CD4-positive, alpha-beta T cell treated with Interferon alpha-2 for 1 hour (primary cell): ENCODE results near the gene FAM53A.

Experiments
- DNase-seq, 2 donors: peaks; one replicate each; pipeline ENCODE4 v3.0.0-alpha.2; 2020 to 2022

The FAM53A gene

GRCh38 chr4:1601852-1602654 lies 82.1 kb downstream of the FAM53A start:
- DNase-seq: no peak

- no peak for DNase-seq
These were observed 82.6 kb downstream of the FAM53A start for GRCh38 chr4:1601533-1601835.

GRCh38 chr4:1600811-1601532 lies 83.1 kb downstream of the FAM53A start:
- DNase-seq: no peak

- no peak for DNase-seq
These were observed 83.8 kb downstream of the FAM53A start for GRCh38 chr4:1600211-1600780.

GRCh38 chr4:1599491-1600210 lies 84.5 kb downstream of the FAM53A start:
- DNase-seq: no peak

GRCh38 chr4:1599026-1599481 lies 85.1 kb downstream of the FAM53A start:
- no peak for DNase-seq

GRCh38 chr4:1598206-1599025 lies 85.7 kb downstream of the FAM53A start:
- DNase-seq: no peak

GRCh38 chr4:1597021-1597931 lies 86.8 kb downstream of the FAM53A start:
- DNase-seq: no peak

- DNase-seq: no peak
These were observed 87.7 kb downstream of the FAM53A start for GRCh38 chr4:1596393-1596792.

GRCh38 chr4:1595789-1596325 lies 88.3 kb downstream of the FAM53A start:
- no peak for DNase-seq

GRCh38 chr4:1594871-1595788 lies 89.0 kb downstream of the FAM53A start:
- no peak for DNase-seq

GRCh38 chr4:1593881-1594345 lies 90.2 kb downstream of the FAM53A start:
- DNase-seq: no peak

- DNase-seq: no peak
These were observed 90.7 kb downstream of the FAM53A start for GRCh38 chr4:1593458-1593857.

- no peak for DNase-seq
These were observed 91.2 kb downstream of the FAM53A start for GRCh38 chr4:1592709-1593417.

- DNase-seq: no peak
These were observed 91.9 kb downstream of the FAM53A start for GRCh38 chr4:1592068-1592708.

GRCh38 chr4:1591107-1591506 lies 93.0 kb downstream of the FAM53A start:
- no peak for DNase-seq

- no peak for DNase-seq
These were observed 93.9 kb downstream of the FAM53A start for GRCh38 chr4:1590244-1590643.
